GM21619 (cell line): ENCODE data around the gene PCDH12.
A peak's percentile ranks its signal among the peaks of the same experiment; 100 is the strongest.
"Not testable (repeated sequence)": the region's sequence is repeated elsewhere in the genome, so short reads cannot be mapped to it uniquely, and the experiment has no call there.

ENCODE experiments used
- ATAC-seq: cut with Tn5 transposase; IDR thresholded peaks from one replicate; pipeline ENCODE4 v1.9.1; 2021; ENCODE audit not compliant: unreplicated experiment

PCDH12 gene

GRCh38 chr5:141941307-141941706 is 16.7 kb downstream of the PCDH12 start:
- no peak for ATAC-seq

GRCh38 chr5:141940695-141941271 is 17.2 kb downstream of the PCDH12 start:
- no peak for ATAC-seq

- no peak for ATAC-seq
These were observed 22.5 kb downstream of the PCDH12 start for GRCh38 chr5:141935538-141935937.

- ATAC-seq = no peak
These were observed 23.7 kb downstream of the PCDH12 start for GRCh38 chr5:141934099-141934844.

GRCh38 chr5:141933151-141933550 is 24.9 kb downstream of the PCDH12 start:
- no peak for ATAC-seq

GRCh38 chr5:141931694-141932093 is 26.3 kb downstream of the PCDH12 start:
- no peak for ATAC-seq

- no peak for ATAC-seq
These were observed 28.5 kb downstream of the PCDH12 start for GRCh38 chr5:141929398-141930058.

- no peak for ATAC-seq
These were observed 30.0 kb downstream of the PCDH12 start for GRCh38 chr5:141928051-141928450.

- no peak for ATAC-seq
These were observed 31.6 kb downstream of the PCDH12 start for GRCh38 chr5:141926434-141926833.

- peak; percentile 94 for ATAC-seq
These were observed 34.3 kb downstream of the PCDH12 start, which contains the start of gene DELE1 for GRCh38 chr5:141923448-141924313. TSS of gene DELE1 (plus strand) at chr5:141923871. CDS start at chr5:141923942, 71 bp downstream.

GRCh38 chr5:141922827-141923447 is 35.1 kb downstream of the PCDH12 start:
- ATAC-seq = not testable (repeated sequence)

GRCh38 chr5:141920771-141921170 is 37.2 kb downstream of the PCDH12 start:
- ATAC-seq = no peak

- ATAC-seq = no peak
These were observed 38.5 kb downstream of the PCDH12 start for GRCh38 chr5:141919218-141920119.

GRCh38 chr5:141917760-141918159 is 40.2 kb downstream of the PCDH12 start:
- ATAC-seq = no peak

- ATAC-seq = no peak
These were observed 41.5 kb downstream of the PCDH12 start for GRCh38 chr5:141916522-141916921.

GRCh38 chr5:141915881-141916336 is 42.1 kb downstream of the PCDH12 start:
- ATAC-seq = no peak

GRCh38 chr5:141914797-141915196 is 43.2 kb downstream of the PCDH12 start:
- no peak for ATAC-seq

- ATAC-seq = peak; percentile 68
These were observed 43.7 kb downstream of the PCDH12 start for GRCh38 chr5:141914199-141914743.

- no peak for ATAC-seq
These were observed 44.3 kb downstream of the PCDH12 start for GRCh38 chr5:141913560-141914198.
